Measurements from ENCODE around the gene HCFC1.
A peak's percentile ranks its signal among the peaks of the same experiment; 100 is the strongest.

HCFC1 gene

GRCh38 chrX:153957224-153957623 lies 14.4 kb downstream of the HCFC1 start:
- DNase-seq (ENCODE audit: low spot score), result no peak

GRCh38 chrX:153956044-153956907 lies 15.3 kb downstream of the HCFC1 start:
- DNase-seq (ENCODE audit: low spot score), result no peak

- no peak for DNase-seq (ENCODE audit: low spot score)
These were observed 16.3 kb downstream of the HCFC1 start for GRCh38 chrX:153955228-153955732.

- DNase-seq (ENCODE audit: low spot score), result no peak
These were observed 16.9 kb downstream of the HCFC1 start for GRCh38 chrX:153954558-153955227.

GRCh38 chrX:153953892-153954557 lies 17.6 kb downstream of the HCFC1 start:
- no peak for DNase-seq (ENCODE audit: low spot score)

GRCh38 chrX:153953342-153953830 lies 18.2 kb downstream of the HCFC1 start:
- no peak for DNase-seq (ENCODE audit: low spot score)

GRCh38 chrX:153952373-153953026 lies 19.1 kb downstream of the HCFC1 start:
- DNase-seq (ENCODE audit: low spot score), result no peak

- no peak for DNase-seq (ENCODE audit: low spot score)
These were observed 19.8 kb downstream of the HCFC1 start for GRCh38 chrX:153951683-153952372.

- DNase-seq (ENCODE audit: low spot score), result no peak
These were observed 21.5 kb downstream of the HCFC1 start for GRCh38 chrX:153950127-153950526.

- no peak for DNase-seq (ENCODE audit: low spot score)
These were observed 22.5 kb downstream of the HCFC1 start for GRCh38 chrX:153948847-153949805.

- no peak for DNase-seq (ENCODE audit: low spot score)
These were observed 23.6 kb downstream of the HCFC1 start for GRCh38 chrX:153948002-153948466.

- peak; percentile 66 for DNase-seq (ENCODE audit: low spot score)
These were observed 24.4 kb downstream of the HCFC1 start for GRCh38 chrX:153947009-153947769.

- no peak for DNase-seq (ENCODE audit: low spot score)
These were observed 25.4 kb downstream of the HCFC1 start for GRCh38 chrX:153945956-153946943.

GRCh38 chrX:153944800-153945150 lies 26.8 kb downstream of the HCFC1 start:
- no peak for DNase-seq (ENCODE audit: low spot score)

GRCh38 chrX:153944140-153944799 lies 27.3 kb downstream of the HCFC1 start, which contains the start of gene RENBP:
Gene RENBP (minus strand): TSS chrX:153944643. CDS start chrX:153944610, 33 bp downstream.
- DNase-seq (ENCODE audit: low spot score), result no peak

- no peak for DNase-seq (ENCODE audit: low spot score)
These were observed 30.0 kb downstream of the HCFC1 start for GRCh38 chrX:153941336-153942252.

All from pons (tissue), 1 donor.